ENCODE measurements around the gene KDM4D. TPM values are rescaled to one million over a fixed set of nuclear protein-coding genes. Genes with fewer than 3 reads are reported as not detected.
"Not testable (repeated sequence)": the region's sequence is repeated elsewhere in the genome, so short reads cannot be mapped to it uniquely, and the experiment has no call there.

Gene KDM4D
- total RNA-seq, 2 donors from 2014 or later: 0.71 to 0.74 TPM

DNA sequence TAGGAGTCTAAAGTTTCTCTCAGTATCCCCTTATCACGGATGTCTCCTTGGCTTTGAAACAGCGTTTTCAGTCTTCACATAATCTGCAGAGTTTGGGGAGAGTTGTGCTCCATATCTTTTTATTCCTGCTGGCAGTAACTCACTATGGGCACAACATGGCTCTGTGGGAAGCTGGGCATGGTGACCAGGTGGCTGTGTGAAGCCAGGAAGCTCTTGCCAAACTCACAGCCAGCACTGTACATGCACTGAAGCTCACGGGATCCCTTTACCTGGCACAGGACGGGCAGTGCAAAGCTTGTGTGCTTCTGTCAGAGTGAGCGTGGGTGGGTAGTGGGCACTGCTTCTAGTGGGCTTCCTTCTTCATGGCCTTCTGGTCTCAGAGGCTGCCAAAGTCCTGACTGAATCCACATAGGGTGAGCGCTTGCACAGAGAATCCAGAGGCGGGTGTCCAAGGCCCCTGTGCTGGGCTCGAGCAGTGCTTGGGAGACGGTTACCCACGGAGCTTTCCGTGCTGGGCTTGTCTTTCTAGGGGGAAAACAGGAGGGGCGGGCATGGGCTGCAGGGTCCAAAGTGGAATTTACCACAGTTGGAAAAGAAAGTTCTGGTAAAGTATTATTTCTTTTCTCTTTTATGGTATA, 40.8 kb downstream of the KDM4D start:
- intact Hi-C loops (cut with DNase I): no loop called here

DNA sequence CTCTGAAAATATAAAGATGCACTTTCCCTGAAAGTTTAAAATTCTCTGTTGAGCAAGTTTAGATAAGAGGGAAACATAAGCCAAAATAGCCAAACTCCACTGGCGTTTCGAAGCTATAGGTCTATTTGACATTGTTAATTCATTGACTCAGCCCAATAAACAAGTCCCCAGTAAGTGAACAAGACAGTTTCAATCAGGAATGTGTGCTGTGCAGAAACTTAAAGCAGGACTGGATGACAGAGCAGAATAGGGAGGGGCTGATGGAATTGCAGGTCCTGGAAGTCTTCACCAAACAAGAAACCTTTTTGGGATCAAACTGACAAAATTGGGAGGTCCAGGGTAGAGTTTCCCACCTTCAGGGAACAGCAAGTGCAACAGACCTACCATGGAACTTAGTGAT, 42.6 kb downstream of the KDM4D start:
- no peak for DNase-seq (ENCODE audit: low spot score)
- intact Hi-C loops (cut with DNase I): no loop called here

More for the DNA sequence above, 40.8 kb downstream of the KDM4D start:
- no peak for DNase-seq (ENCODE audit: low spot score)

DNA sequence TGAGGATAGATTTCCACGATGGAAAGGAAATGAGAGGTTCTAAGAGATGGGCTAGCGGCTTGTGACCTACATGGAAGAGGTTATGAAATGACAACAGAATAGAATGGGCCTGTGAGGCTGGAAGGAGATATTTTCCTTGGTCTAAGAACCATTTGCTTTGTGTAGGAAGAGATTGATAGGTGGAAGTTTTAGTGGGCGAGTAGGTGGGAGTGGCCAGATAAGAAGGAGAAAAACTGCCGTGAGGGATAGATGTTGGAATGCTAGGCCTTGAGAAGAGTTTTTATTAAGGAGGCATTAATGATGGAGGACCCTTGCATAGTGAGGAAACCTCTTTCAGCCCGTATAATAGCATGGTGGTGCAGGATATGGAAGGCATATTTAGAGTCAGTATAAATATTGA, 48.0 kb downstream of the KDM4D start:
- intact Hi-C loops (cut with DNase I); DNase-seq (ENCODE audit: low spot score): not testable (repeated sequence)

DNA sequence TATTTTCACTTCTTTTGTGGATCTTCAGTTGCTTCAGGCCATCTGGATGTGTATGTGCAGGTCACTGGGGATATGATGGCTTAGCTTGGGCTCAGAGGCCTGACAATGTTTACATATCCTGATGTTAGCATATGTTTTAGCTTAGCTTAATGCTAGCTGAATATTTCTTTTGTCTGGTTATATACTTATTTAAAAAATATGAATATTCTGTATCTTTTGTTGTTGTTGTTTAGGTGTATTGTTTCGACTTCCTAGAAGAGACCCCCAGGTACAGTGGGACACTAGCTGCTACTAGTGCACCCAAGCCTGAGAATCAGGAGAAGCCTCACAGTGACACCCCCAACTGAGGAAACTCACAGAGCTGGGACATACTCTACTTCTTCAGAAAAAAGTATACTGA, 51.4 kb downstream of the KDM4D start, which contains the start of gene KDM4E:
Gene KDM4E, plus strand, starts transcription at position 301 of the 400 bp plus-strand sequence. CDS start 300 bp downstream, outside the sequence.
- no peak for DNase-seq (ENCODE audit: low spot score)
- intact Hi-C loops (cut with DNase I): no loop called here

DNA sequence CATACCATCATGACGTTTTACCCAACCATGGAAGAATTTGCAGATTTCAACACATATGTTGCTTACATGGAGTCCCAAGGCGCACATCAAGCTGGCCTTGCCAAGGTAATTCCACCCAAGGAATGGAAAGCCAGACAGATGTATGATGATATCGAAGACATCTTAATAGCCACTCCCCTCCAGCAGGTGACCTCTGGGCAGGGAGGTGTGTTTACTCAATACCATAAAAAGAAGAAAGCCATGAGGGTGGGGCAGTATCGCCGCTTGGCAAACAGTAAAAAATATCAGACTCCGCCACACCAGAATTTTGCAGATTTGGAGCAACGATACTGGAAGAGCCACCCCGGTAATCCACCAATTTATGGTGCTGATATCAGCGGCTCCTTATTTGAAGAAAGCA, 52.1 kb downstream of the KDM4D start:
- DNase-seq (ENCODE audit: low spot score); intact Hi-C loops (cut with DNase I): not testable (repeated sequence)

DNA sequence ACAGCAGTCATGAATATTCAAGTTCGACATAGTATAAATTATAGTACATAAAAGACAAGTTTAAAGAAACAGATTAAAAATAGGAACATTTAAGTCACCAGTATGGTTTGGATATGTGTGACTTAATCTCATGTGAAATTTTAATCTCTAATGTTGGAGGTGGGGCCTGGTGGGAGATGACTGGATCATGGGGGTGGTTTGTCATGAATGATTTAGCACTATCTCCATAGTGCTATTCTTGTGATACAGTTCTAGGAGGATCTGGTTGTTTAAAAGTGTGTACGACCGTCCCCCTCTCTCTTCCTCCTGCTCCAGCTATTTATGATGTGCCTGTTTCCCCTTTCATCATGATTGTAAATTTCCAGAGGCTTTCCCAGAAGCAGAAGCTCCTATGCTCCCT, 54.8 kb downstream of the KDM4D start:
- no peak for DNase-seq (ENCODE audit: low spot score)
- intact Hi-C loops (cut with DNase I): no loop called here

DNA sequence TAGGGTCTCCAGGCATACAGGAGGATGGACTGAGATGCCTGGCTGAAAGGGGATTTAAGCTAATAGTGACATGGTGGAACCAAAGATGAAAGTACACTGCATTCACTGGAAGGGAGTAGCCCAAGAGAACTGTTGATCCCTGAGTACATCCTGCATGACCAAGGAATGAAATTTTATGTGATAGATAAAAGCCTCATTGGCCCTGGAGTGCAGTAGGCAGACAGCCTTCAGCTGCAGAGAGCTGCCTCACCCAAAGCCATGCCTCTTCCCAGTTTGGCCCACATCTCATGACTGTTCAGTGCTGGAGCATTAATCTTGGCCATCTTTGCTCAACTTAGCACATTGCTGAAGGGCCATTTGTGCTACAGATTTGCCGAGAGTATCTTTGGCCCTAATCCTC, 59.5 kb downstream of the KDM4D start:
- intact Hi-C loops (cut with DNase I): no loop called here
- DNase-seq (ENCODE audit: low spot score): no peak

DNA sequence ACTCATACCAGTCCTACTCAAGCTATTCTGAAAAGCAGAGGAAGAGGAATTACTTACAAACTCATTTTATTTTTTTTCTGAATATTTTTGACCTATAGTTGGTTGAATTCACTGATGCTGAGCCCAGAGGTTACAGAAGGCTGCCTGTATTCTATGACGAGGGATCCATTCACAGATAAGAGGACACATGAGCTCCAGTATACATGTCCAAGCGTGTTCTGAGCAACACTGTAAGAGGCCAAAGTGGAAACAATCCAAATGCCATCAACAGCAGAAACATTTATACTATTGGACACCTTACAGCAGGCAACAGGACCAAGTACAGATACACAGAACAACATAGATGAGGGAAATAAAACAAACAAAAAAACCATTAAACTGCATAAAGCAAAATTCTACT, 61.8 kb downstream of the KDM4D start:
- intact Hi-C loops (cut with DNase I): no loop called here
- no peak for DNase-seq (ENCODE audit: low spot score)

DNA sequence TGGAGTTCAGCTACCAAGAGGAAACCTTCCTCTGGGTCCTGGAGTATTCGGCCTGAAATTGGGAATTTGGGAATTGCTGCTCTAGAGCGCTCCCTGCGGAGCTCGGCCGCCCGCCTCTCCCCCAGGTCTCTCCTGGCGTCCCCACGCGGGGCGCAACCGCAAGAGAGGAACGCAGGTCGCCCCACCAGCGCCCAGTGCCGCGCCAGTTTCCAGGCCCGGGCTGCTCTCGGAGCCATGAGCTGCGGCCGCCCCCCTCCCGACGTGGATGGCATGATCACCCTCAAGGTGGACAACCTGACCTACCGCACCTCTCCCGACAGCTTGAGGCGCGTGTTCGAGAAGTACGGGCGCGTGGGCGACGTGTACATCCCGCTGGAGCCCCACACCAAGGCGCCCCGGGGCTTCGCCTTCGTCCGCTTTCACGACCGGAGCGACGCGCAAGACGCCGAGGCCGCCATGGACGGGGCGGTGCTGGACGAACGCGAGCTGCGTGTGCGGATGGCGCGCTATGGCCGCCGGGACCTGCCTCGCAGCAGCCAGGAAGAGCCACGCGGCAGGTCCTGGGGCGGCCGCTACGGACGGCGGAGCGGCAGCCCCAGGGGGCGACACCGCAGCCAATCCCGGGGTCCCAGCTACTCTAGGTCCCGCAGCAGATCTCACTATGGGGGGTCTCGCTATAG, 64.0 kb downstream of the KDM4D start:
- intact Hi-C loops (cut with DNase I); DNase-seq (ENCODE audit: low spot score): not testable (repeated sequence)

DNA sequence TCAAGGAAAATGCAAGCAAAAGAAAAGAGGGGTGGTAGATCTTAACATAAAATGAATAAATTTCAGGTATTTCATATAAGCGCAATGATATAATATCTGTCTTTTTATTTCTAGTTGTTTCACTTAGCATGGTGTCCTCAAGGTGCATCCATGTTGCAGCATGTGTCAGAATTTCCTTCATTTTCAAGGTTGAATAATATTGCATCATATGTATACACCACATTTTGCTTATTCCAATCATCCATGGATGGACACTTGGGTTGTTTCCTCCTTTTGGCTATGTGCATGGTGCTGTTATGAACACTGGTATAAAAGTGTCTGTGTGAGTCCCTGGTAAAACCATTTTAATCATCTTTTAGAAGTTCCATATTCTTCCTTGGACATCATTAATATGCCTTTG, 68.7 kb downstream of the KDM4D start:
- no peak for DNase-seq (ENCODE audit: low spot score)
- intact Hi-C loops (cut with DNase I): no loop called here

DNA sequence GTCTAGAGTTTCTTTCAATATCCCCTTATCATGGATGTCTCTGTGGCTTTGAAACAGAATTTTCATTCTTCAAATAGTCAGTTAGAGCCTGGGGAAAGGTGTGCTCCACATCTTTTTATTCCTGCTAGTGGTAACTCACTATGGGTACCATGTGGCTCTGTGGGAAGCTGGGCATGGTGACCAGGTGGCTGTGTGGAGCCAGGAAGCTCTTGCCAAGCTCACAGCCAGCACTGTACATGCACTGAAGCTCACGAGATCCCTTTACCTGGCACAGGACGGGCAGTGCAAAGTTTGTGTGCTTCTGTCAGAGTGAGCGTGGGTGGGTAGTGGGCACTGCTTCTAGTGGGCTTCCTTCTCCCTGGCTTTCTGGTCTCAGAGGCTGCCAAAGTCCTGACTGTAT, 69.4 kb downstream of the KDM4D start:
- intact Hi-C loops (cut with DNase I): no loop called here
- DNase-seq (ENCODE audit: low spot score): no peak

DNA sequence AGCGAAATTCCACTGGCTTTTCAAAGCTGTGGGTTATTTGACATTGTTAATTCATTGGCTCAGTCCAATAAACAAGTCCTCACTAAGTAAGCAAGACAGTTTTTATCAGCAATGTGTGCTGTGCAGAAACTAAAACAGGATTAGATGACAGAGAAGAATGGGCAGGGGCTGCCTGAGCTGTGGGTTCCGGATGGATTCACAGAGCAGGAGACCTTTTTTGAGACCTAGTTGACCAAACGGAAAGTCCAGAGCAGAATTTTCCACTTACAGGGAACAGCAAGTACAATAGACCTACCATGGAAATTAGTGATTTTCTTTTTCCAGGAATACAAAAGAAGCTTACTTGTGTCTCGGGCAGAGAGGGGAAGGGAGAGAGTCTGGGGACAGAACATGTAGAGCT, 70.5 kb downstream of the KDM4D start:
- DNase-seq (ENCODE audit: low spot score): no peak
- intact Hi-C loops (cut with DNase I): no loop called here

DNA sequence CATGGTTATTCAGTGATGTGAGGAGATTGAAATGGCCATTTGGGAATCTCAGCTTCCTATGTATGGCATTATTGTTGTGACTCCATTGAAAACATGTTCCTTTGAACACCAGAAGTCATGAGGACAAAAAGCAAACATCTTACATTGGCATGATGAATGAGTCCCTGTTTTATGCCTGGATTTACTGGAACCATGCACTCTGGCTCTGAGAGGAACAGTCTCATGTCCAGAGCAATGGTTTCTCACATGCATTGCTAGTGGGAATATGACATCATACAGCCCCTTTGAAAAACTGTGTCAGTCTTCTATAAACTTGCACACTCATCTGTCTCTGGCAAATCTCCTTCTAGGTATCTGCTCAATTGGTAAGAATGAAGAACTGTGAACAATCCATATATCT, 72.3 kb downstream of the KDM4D start:
- intact Hi-C loops (cut with DNase I): no loop called here
- DNase-seq (ENCODE audit: low spot score): no peak

Other genes with a start within 250 kb of the KDM4D start
- 10 to 100 TPM; 47.7 to 78.9 TPM for gene AMOTL1, start 205.4 kb upstream of the KDM4D start, total RNA-seq
- 10 to 100 TPM; 51.2 to 56.0 TPM for gene CWC15, start 153 bp upstream of the KDM4D start, total RNA-seq
- not detected for gene KDM4E, start 51.5 kb downstream of the KDM4D start, total RNA-seq
- gene KDM4F, start 75.7 kb downstream of the KDM4D start, total RNA-seq: not detected
- 10 to 100 TPM; 36.2 to 44.6 TPM for gene SRSF8, start 93.2 kb downstream of the KDM4D start, total RNA-seq
- gene ENDOD1, start 116.1 kb downstream of the KDM4D start, total RNA-seq: 10 to 100 TPM; 41.7 to 50.2 TPM

Data from posterior vena cava (tissue), 2 donors.